GM15510 (cell line): ENCODE measurements around the gene TBRG1.

Experiments used
- POLR2A ChIP-seq: IDR thresholded peaks from 3 replicates; pipeline ENCODE4 v1.6.1; 2011; ENCODE audit warnings: borderline replicate concordance; ENCODE audit not compliant: insufficient read length; ENCODE audit errors: extremely low read depth

TBRG1 gene

DNA sequence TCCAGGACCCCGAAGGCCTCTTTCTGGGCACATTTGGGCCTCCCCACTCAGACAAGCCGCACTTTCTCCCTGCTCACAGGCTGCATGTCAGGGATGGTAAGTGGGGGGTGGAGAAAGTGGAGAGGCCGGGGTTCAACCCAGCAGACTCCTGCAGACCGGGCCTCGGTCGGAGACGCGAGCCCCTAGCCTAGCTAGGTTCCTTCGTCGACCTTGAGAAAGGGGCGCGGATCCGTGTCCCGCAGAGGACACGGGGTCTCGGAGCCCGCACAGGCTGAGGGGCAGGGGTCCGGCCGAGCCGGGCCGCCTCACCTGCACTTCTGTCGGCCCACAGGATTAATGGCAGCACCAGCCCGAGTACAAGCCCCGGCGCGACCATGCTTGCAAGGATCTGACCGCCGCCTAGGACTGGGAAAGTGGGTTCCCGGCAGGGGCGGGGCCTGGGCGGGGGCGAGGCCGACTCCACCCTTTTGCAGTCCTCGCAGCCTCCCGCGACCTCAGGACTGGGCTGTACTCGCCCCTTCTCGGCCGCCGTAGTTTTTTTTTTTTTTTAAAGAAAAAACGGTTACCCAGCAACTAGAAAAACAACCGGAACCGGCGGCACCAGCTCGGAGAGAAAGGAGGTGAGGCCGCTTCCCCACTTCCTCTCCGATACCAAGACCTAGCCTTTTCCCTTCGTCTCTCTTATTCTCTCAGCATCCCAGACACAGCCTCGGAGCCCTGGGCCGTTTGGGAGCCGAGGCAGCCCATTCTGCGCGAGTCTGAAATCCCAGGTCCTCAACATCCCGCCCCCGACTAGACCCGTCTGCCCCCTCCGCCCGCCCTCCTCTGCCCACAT, 50.9 kb downstream of the TBRG1 start, which contains the start of the genes SIAE and SPA17:
SIAE (minus strand) TSS at position 407 of the 835 bp plus-strand sequence; CDS start at position 376, 31 bp downstream.
SPA17 (plus strand) TSS at position 572 of the 835 bp plus-strand sequence. CDS start 1,361 bp downstream, outside the sequence.
- peak; percentile 75 for TF ChIP-seq POLR2A

DNA sequence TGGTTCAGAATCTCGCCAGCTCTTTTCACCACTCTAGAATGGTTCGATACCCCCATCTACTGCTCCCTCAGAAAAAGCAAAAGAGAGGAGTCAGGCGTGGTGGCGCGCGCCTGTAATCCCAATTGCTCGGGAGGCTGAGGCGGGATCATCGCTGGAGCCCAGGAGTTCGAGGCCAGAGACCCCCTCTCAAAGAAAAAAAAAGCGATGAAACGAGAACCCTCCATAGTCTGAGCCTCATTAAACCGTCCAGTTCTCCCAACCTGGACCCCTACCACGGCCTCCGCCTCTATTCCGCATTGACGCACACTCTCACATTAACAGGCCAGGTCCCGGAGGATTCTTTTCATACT, 51.5 kb downstream of the TBRG1 start:
- TF ChIP-seq POLR2A = no peak

DNA sequence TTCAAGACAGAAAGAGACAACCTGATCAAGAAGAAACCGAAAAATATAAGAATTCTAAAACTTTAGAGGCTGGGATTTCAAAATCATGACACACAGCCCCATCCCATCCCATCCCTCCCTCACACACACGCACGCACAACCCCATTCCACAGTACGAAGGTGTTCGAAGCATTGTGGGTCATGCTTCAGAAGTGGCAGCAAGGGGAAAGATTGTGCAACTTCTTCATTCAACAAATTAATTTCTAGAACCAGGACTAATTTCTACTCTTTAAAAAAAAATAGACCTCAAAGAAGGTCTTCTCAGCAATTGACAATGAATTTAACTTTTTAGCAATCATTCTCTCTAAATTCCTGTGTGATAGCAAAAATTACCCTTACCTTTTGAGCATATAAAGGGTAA, 51.9 kb downstream of the TBRG1 start:
- no peak for TF ChIP-seq POLR2A

DNA sequence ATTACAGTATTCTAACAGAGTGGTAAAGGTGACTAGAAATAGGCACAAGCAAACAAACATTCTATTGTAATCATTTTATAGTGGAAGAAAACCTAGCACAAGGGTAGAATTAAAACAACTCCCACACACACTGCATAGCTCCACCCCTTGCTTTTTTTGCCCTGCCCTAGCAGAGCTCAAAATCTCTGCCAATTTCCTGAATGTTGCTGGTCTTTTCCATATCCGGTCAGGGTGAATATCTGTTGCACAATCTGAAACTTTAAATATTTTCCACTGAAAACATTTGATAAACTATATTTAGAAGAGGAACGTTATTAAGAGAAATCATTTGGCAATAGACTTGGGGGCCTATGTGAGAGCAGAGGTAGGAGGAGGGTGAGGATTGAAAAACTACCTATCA, 53.7 kb downstream of the TBRG1 start:
- no peak for TF ChIP-seq POLR2A

DNA sequence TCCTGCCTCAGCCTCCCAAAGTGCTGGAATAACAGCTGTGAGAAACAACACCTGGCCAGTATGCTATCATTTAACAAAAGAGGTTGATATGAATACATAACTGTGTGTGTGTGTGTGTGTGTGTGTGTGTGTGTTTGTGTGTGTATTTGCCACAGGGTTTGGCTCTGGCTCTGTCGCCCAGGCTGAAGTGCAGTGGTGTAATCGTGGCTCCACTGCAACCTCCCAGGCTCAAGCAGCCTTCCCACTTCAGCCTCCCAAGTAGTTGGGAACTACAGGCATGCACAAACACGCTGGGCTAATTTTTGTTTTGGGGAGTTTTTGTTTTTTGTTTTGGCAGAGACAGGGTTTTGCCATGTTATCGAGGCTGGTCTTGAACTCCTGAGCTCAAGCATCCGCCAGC, 55.8 kb downstream of the TBRG1 start:
- no peak for TF ChIP-seq POLR2A

DNA sequence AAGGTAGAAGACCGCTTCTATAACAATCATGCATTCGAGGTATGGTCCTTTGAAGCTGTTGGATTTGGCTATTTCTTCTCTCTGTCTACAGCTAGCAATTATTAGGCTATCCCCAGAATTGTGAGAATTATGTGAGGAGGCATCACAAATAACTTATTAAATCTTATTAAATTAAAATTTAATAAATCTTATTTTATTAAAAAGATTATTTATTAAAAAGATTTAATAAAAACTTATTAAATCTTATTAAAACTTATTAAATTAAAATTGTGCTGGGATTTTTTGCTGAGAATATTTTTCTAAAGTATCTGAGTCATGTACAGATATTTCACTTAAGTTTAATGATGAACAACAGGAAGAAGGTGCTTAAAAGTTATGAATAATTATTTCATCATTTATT, 58.8 kb downstream of the TBRG1 start:
- no peak for TF ChIP-seq POLR2A

DNA sequence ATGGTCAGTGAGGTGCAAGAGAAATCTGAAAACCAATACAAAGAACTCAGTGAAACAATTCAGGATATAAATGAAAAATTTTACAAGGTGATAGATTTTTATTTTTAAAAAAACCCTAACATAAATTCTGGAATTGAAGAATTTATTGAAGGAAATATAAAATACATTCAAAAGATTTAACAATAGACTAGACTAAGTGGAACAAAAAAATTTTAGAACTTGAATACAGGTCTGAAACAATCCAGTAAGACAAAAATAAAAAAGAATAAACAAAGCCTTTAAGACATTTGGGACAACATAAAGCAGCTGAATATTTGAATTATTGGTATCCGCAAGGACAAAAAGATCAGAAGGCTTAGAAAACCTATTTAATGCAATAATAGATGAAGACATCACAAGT, 59.8 kb downstream of the TBRG1 start:
- no peak for TF ChIP-seq POLR2A
